LNCaP clone FGC (cell line): ENCODE results near the gene HOXA9.

Source experiments
- DNase-seq: peaks from one replicate; pipeline ENCODE4 v3.0.0-alpha.2; 2011; ENCODE audit warnings: low read depth
- H3K4me3 ChIP-seq: 2 replicates; pipeline ENCODE4 v1.5.1; 2011; ENCODE audit warnings: mild to moderate bottlenecking, low read depth, low read length, control low read depth
- CTCF ChIP-seq: IDR thresholded peaks from 2 replicates; pipeline ENCODE4 v1.5.1; 2012; ENCODE audit warnings: mild to moderate bottlenecking; ENCODE audit not compliant: control insufficient read depth, insufficient read depth; ENCODE audit errors: extremely low read depth

The HOXA9 gene

GRCh38 chr7:27141137-27141922, 24.0 kb downstream of the HOXA9 start:
- no peak for TF ChIP-seq CTCF
- no peak overlapping the region for H3K4me3 ChIP-seq
- DNase-seq, result no peak

DNA sequence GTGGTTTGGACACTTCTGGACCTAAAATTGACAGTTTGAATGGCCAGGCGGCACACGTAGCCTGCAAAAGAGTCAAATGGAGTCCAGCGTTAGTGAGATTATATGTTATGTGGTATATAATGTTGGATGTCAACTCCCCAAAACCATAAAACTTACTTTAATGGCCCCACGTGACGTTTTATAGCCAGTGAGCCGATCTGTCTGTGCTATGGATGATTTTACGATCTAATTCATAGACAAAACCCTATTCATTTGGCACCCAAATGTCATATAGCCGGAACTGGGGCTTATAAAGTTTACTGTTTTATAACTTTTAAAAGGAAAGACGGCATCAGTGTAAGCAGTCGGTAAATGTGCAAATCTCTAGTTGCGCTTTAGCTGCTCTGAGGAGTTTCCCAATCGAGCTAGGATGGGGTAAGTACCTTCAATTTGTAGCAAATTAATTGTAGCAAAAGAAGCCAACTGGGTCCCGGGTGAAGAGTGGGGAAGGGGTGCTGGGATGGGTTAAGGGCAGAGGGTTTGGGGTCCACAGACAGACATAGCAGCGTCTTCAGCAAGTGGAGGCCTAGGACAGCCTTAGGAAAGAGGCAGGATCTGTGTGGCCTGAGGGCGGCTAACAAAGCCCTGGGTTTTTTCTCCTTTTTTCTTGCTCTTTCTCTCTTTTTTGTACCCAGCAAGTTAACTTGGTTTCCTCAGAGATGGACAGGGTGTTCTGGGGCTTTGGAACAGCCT, 25.0 kb downstream of the HOXA9 start:
- TF ChIP-seq CTCF, result no peak
- no peak overlapping the region for H3K4me3 ChIP-seq

GRCh38 chr7:27139334-27140125, 25.8 kb downstream of the HOXA9 start:
- TF ChIP-seq CTCF, result no peak
- H3K4me3 ChIP-seq, result no peak overlapping the region
- DNase-seq, result no peak

More for the DNA sequence above, 25.0 kb downstream of the HOXA9 start:
- peak; percentile 11 for DNase-seq

GRCh38 chr7:27138985-27139333, 26.4 kb downstream of the HOXA9 start:
- DNase-seq, result no peak
- no peak overlapping the region for H3K4me3 ChIP-seq
- TF ChIP-seq CTCF, result no peak

- DNase-seq, result no peak
- TF ChIP-seq CTCF, result no peak
- no peak overlapping the region for H3K4me3 ChIP-seq
Observed at GRCh38 chr7:27138472-27138871, 26.9 kb downstream of the HOXA9 start.

- no peak overlapping the region for H3K4me3 ChIP-seq
- TF ChIP-seq CTCF, result no peak
- DNase-seq, result no peak
Observed at GRCh38 chr7:27137640-27138315, 27.6 kb downstream of the HOXA9 start.
